Left lung (tissue), 10 donors: ENCODE results near the gene BAHCC1. TPM values are rescaled to one million over a fixed set of nuclear protein-coding genes. Genes with fewer than 3 reads are reported as not detected.
A peak's percentile ranks its signal among the peaks of the same experiment; 100 is the strongest.

Source experiments
- ATAC-seq: fragments of 200-7000 bp; cut with Tn5 transposase; one replicate; pipeline ENCODE4 v1.9.1; 2020; ENCODE audit warnings: moderate library complexity
- DNase-seq, 4 donors: peaks; one replicate each; pipeline ENCODE4 v3.0.0-alpha.2; 2013 to 2020
- H3K27ac ChIP-seq, 2 donors: fragments of 200-600 bp; sonication (generic) in 1 of 2; one replicate each; pipeline versions ENCODE4 v1.5.0 to v1.8.0; 2020 to 2021
- H3K27me3 ChIP-seq, 2 donors: fragments of 200-600 bp; sonication (generic) in 1 of 2; one replicate each; pipeline versions ENCODE4 v1.5.0 to v1.8.0; 2020 to 2021
- H3K36me3 ChIP-seq, 2 donors: fragments of 200-600 bp; sonication (generic) in 1 of 2; one replicate each; pipeline versions ENCODE4 v1.5.0 to v1.8.0; 2020 to 2021
- H3K4me1 ChIP-seq, 2 donors: fragments of 200-600 bp; one replicate each; pipeline ENCODE4 v1.8.0; 2021
- H3K4me3 ChIP-seq, 2 donors: fragments of 200-600 bp; sonication (generic) in 1 of 2; one replicate each; pipeline versions ENCODE4 v1.5.0 to v1.8.0; 2020 to 2021; ENCODE audit warnings: mild to moderate bottlenecking in 1 of 2
- H3K9me3 ChIP-seq, 2 donors: fragments of 200-600 bp; sonication (generic) in 1 of 2; one replicate each; pipeline versions ENCODE4 v1.5.0 to v1.8.0; 2020 to 2021
- CTCF ChIP-seq, 2 donors: fragments of 200-600 bp; sonication (generic) in 1 of 2; IDR thresholded peaks; one replicate each; pipeline versions ENCODE4 v1.5.0 to v1.8.0; 2021; ENCODE audit warnings: antibody characterized with exemption in 2 of 2
- intact Hi-C, 2 donors: fragments of 100-400 bp; cut with DNase I; formaldehyde crosslinking; loops; one replicate each; pipeline versions ENCODE4 v1.11.2 to v1.14.2; 2022
- polyA plus RNA-seq, 6 donors: library from polyadenylated mRNA; unstranded; fragments of 120-200 nt; gene quantifications; one replicate each; pipeline ENCODE4 v1.2.1, GENCODE V29; 2013; ENCODE audit not compliant: insufficient read length in 6 of 6
- total RNA-seq, 2 donors: library from RNA; stranded (reverse); fragmentation: NEBNext Ultra II Directional; extraction: Animal tissue kit (Norgen Biotek cat#: 25700); gene quantifications; one replicate each; pipeline ENCODE4 v1.2.1, GENCODE V29; 2021
- donor health status: DM: no; HTN: yes; CAD: no.
- donor health status: DM: no; HTN: no; CAD: no.

BAHCC1 gene
- total and polyA plus RNA-seq, 8 donors: 13.6 to 28.5 (median 21.4) TPM

DNA sequence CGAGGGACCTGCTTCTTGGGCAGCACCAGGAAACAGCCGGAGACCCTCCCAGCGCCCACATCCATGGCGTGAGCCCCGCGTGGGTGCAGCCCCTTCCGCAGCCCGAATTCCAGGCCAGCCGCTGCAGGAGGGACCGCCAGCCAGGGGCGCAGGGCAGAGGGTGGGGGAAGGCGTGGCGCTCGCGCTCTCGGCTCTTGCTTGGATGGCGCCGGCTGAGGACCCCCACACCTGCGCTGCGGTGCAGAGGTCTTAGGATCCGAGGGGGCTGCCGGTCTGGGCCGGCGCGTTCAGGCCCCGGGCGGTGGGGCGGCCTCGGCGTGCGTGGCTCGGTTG is 88.6 kb downstream of the BAHCC1 start:
- intact Hi-C loops: loop anchor here (5.0 to 10.0 kb wide), 4 partner anchors 79 to 232 kb away; partner anchors contain the start of gene BAHCC1 (in 1 of the 2)
- H3K27ac ChIP-seq: no peak overlapping the region
- DNase-seq (no peak), ATAC-seq (no peak)
- peak overlapping the region; percentile 9 to 22 for H3K4me3 ChIP-seq
- no peak for TF ChIP-seq CTCF (IDR thresholded peaks at IDR 0.05)
- peaks cover 12 to 46% of the 10 kb centered on the region in 2 donors for H3K4me1 ChIP-seq
- no peaks in the 10 kb centered on the region for H3K36me3 ChIP-seq
- peaks cover 0 to 40% of the 10 kb centered on the region in 2 donors for H3K27me3 ChIP-seq
- H3K9me3 ChIP-seq: no peaks in the 10 kb centered on the region

DNA sequence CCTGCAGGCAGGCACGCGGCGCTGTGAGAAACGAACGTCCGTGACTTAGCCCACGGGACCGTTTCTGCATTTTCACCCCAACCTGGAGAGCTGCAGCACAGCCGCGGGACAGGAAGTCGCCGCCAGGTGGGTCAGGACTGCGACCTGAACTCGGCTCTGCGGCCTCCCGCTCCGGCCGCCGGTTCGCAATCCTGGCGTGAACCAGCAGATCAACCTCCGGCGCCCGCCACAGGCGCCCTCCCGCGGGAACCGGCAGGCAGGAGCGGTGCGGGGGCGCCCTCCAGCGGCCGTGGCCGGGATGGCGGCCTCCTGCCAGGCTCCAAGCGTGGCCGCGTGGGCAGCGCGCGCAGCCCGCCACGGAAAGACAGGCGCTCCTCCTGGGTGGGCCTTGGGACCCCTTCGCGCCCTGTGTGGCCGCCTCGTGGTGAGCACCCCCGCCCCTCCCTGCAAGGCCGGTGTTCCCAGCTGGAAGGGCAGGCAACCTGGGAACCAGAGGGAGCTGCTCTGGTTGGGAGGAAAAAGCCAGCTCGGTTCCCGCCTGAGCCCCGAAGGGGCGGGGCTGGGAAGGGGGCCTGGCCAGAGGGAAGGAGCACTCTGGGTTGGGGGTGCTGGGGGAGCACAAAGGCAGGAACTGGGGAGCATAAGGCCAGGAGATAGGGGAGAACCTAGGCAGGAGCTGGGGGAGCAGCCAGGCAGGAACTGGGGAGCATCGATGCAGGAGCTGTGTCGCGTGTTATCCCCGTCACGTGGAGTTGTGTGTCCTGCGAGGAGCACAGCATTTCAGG is 89.1 kb downstream of the BAHCC1 start:
- TF ChIP-seq CTCF (IDR thresholded peaks at IDR 0.05): peak; percentile 97 to 100
- H3K27ac ChIP-seq: no peak overlapping the region

GRCh38 chr17:81486199-81486810 is 91.0 kb downstream of the BAHCC1 start:
- DNase-seq (no peak), ATAC-seq (no peak)
- TF ChIP-seq CTCF (IDR thresholded peaks at IDR 0.05): no peak
- no peaks in the 10 kb centered on the region for H3K36me3 ChIP-seq
- H3K4me3 ChIP-seq: no peak overlapping the region
- no peaks in the 10 kb centered on the region for H3K9me3 ChIP-seq
- H3K27ac ChIP-seq: no peak overlapping the region
- H3K27me3 ChIP-seq: peaks cover 0 to 30% of the 10 kb centered on the region in 2 donors
- intact Hi-C loops: loop anchor here (10.0 kb wide), 3 partner anchors 82 to 222 kb away; partner anchors contain the start of gene BAHCC1 (in 1 of the 2)
- peaks cover 15 to 48% of the 10 kb centered on the region in 2 donors for H3K4me1 ChIP-seq

More for the DNA sequence above, 89.1 kb downstream of the BAHCC1 start:
- Histone ChIP-seq H3K27me3 (peaks cover 0 to 40% of the 10 kb centered on the region in 2 donors), H3K9me3 (no peaks in the 10 kb centered on the region), H3K36me3 (no peaks in the 10 kb centered on the region), H3K4me3 (peak overlapping the region; percentile 9 to 22), H3K4me1 (peaks cover 12 to 49% of the 10 kb centered on the region in 2 donors)
- peak; percentile 89 for ATAC-seq
- intact Hi-C loops: loop anchor here (5.0 to 10.0 kb wide), 4 partner anchors 80 to 232 kb away; partner anchors contain the start of gene BAHCC1 (in 1 of the 2)
- DNase-seq: peak; percentile 73 to 99 (median 90)

DNA sequence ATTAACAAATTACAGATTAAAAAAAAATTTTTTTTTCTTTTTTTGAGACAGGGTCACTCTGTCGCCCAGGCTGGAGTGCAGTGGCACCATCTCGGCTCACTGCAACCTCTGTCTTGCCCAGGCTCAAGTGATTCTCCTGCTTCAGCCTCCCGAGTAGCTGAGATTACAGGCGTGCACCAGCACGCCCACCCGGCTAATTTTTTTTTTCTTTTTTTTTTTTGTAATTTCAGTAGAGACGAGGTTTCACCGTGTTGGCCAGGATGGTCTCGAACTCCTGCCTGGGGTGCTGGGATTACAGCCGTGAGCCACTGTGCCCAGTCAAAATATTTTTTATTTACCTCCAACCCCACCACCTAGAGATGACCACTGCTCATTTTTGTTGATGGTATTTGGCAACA is 91.8 kb downstream of the BAHCC1 start:
- Histone ChIP-seq H3K4me1 (peaks cover 15 to 42% of the 10 kb centered on the region in 2 donors), H3K4me3 (peak overlapping the region; percentile 53 to 81), H3K36me3 (no peaks in the 10 kb centered on the region), H3K27me3 (peaks cover 0 to 22% of the 10 kb centered on the region in 2 donors), H3K27ac (no peak overlapping the region), H3K9me3 (no peaks in the 10 kb centered on the region)
- intact Hi-C loops: loop anchor here (10.0 kb wide), 3 partner anchors 82 to 222 kb away; partner anchors contain the start of gene BAHCC1 (in 1 of the 2)
- DNase-seq (no peak), ATAC-seq (no peak)
- no peak for TF ChIP-seq CTCF (IDR thresholded peaks at IDR 0.05)
